GM12878 (cell line): ENCODE data around the gene ADGRV1. TPM values are rescaled to one million over a fixed set of nuclear protein-coding genes. Genes with fewer than 3 reads are reported as not detected.

Source experiments
- ATAC-seq: fragments of 200-7000 bp; cut with Tn5 transposase; 3 replicates; pipeline ENCODE4 v1.9.1; 2020; ENCODE audit warnings: mild to moderate bottlenecking, moderate library complexity
- BruUV-seq: library from RNA; stranded (reverse); fragments of 400-500 nt; replicated peaks from 2 replicates; lab custom pipeline; 2021; lab: Mats Ljungman, UMichigan
- CTCF ChIA-PET: fragments of 300-600 bp; sonication (Branson Sonifier 250); formaldehyde crosslinking; extraction: SDS; loops from one replicate; lab custom pipeline; 2021; ENCODE audit warnings: inconsistent platforms; lab: Yijun Ruan, JAX
- POLR2A ChIA-PET: fragments of 350-600 bp; formaldehyde crosslinking; extraction: SDS; loops from one replicate; lab custom pipeline; 2021; ENCODE audit warnings: inconsistent platforms; lab: Charles Lee
- RAD21 ChIA-PET: fragments of 300-600 bp; sonication (Branson Sonifier 250); formaldehyde crosslinking; loops from one replicate; lab custom pipeline; 2023; ENCODE audit warnings: antibody characterized with exemption; ENCODE audit not compliant: unreplicated experiment; lab: Charles Lee
- SMC1A ChIA-PET: fragments of 300-600 bp; sonication (Branson Sonifier 250); formaldehyde crosslinking; loops from one replicate; lab custom pipeline; 2023; ENCODE audit not compliant: unreplicated experiment, uncharacterized antibody; lab: Charles Lee
- DNase-seq: peaks from one replicate; pipeline ENCODE4 v3.0.0-alpha.2; 2011; ENCODE audit warnings: low read depth, low spot score
- FAIRE-seq: peaks from 3 replicates; lab custom pipeline; 2011; peaks lifted over from hg19 to GRCh38; lab: Jason Lieb, UNC
- H2AFZ ChIP-seq: 2 replicates; pipeline ENCODE4 v1.6.0; 2011; ENCODE audit warnings: low read depth, low read length, control low read depth; ENCODE audit not compliant: control insufficient read depth
- H3K27ac ChIP-seq: 2 replicates; pipeline ENCODE4 v1.5.1; 2011; ENCODE audit warnings: control low read depth; ENCODE audit not compliant: control insufficient read depth, insufficient read depth
- H3K27me3 ChIP-seq, 2 experiments: replicated peaks in 1 of 2; 2 replicates each; pipeline versions ENCODE4 v1.6.0 to v1.6.1; 2011; ENCODE audit warnings: low read length in 1 of 2; ENCODE audit not compliant: control insufficient read depth in 2 of 2, insufficient read depth in 2 of 2
- H3K36me3 ChIP-seq, 2 experiments: 2 replicates each; pipeline ENCODE4 v1.5.1; 2011; ENCODE audit warnings: low read length in 1 of 2; ENCODE audit not compliant: control insufficient read depth in 2 of 2, insufficient read depth in 2 of 2
- H3K4me1 ChIP-seq: 2 replicates; pipeline ENCODE4 v1.6.1; 2011; ENCODE audit warnings: mild to moderate bottlenecking, low read length, moderate library complexity, mixed read lengths; ENCODE audit not compliant: control insufficient read depth, insufficient read depth
- H3K4me2 ChIP-seq: 2 replicates; pipeline ENCODE4 v1.6.0; 2011; ENCODE audit warnings: control low read depth; ENCODE audit not compliant: control insufficient read depth, insufficient read depth
- H3K4me3 ChIP-seq: fragments of 200-600 bp; sonication (generic); 2 replicates; pipeline ENCODE4 v1.5.1; 2016
- H3K79me2 ChIP-seq: 2 replicates; pipeline ENCODE4 v1.6.0; 2011; ENCODE audit warnings: low read length; ENCODE audit not compliant: control insufficient read depth, insufficient read depth
- H3K9ac ChIP-seq: 2 replicates; pipeline ENCODE4 v1.8.0; 2011; ENCODE audit warnings: low read length, control low read depth, mixed read lengths; ENCODE audit not compliant: control insufficient read depth, insufficient read depth
- H3K9me3 ChIP-seq: replicated peaks from 3 replicates; pipeline ENCODE4 v1.5.1; 2011; ENCODE audit warnings: mild to moderate bottlenecking, low read length; ENCODE audit not compliant: control insufficient read depth, insufficient read depth
- H4K20me1 ChIP-seq: 2 replicates; pipeline ENCODE4 v1.6.0; 2011; ENCODE audit not compliant: control insufficient read depth, insufficient read depth
- BHLHE40 ChIP-seq, 2 experiments: fragments of 450-650 bp in 1 of 2; IDR thresholded peaks; 2 replicates each; pipeline ENCODE4 v1.6.1; 2011 to 2017; ENCODE audit warnings: low read depth in 2 of 2, borderline replicate concordance in 1 of 2, improper control_type of control experiment in 1 of 2, low read length in 1 of 2, mild to moderate bottlenecking in 1 of 2
- CREB1 ChIP-seq: IDR thresholded peaks from 2 replicates; pipeline ENCODE4 v1.6.1; 2012; ENCODE audit warnings: low read depth, mild to moderate bottlenecking, inconsistent platforms
- EGR1 ChIP-seq, 2 experiments: IDR thresholded peaks; 1 replicate in 1 of 2; 2 replicates in 1 of 2; pipeline ENCODE4 v1.6.1; 2011 to 2012; ENCODE audit warnings: low read depth in 2 of 2, low read length in 2 of 2, borderline replicate concordance in 1 of 2, mild to moderate bottlenecking in 1 of 2, moderate library complexity in 1 of 2
- FOS ChIP-seq: IDR thresholded peaks from 3 replicates; pipeline ENCODE4 v1.6.1; 2011; ENCODE audit warnings: borderline replicate concordance; ENCODE audit not compliant: insufficient read length; ENCODE audit errors: extremely low read depth
- HCFC1 ChIP-seq: fragments of 150-350 bp; IDR thresholded peaks from 2 replicates; pipeline ENCODE4 v1.6.1; 2014; ENCODE audit warnings: low read length
- LARP7 ChIP-seq: fragments of 450-650 bp; IDR thresholded peaks from 2 replicates; pipeline ENCODE4 v1.6.1; 2017; ENCODE audit warnings: mild to moderate bottlenecking
- NFXL1 ChIP-seq: fragments of 450-650 bp; IDR thresholded peaks from 2 replicates; pipeline ENCODE4 v1.6.1; 2017; ENCODE audit warnings: antibody characterized with exemption, mild to moderate bottlenecking, borderline replicate concordance
- RBBP5 ChIP-seq: fragments of 200-600 bp; sonication (generic); conservative IDR thresholded peaks from 2 replicates; pipeline ENCODE4 v1.6.1; 2016
- WGBS: methylation state at CpG from one replicate; pipeline ENCODE4 v1.1.6; 2016; ENCODE audit warnings: low lambda C conversion rate; ENCODE audit not compliant: insufficient replicate concordance, insufficient coverage; ENCODE audit errors: missing lambda C conversion rate; 5-methylcytosine and 5-hydroxymethylcytosine counted together
- in situ Hi-C: fragments of 300-500 bp; cut with MboI; formaldehyde crosslinking; loops from 9 replicates; pipeline ENCODE4 v1.14.3; 2018; ENCODE audit warnings: mixed read lengths
- intact Hi-C: fragments of 100-400 bp; cut with micrococcal nuclease; formaldehyde crosslinking; loops from one replicate; pipeline ENCODE4 v1.14.2; 2022; ENCODE audit not compliant: unreplicated experiment
- polyA plus RNA-seq, 11 experiments: library from polyadenylated mRNA; depleted of rRNA in 4 of 11; unstranded in 6 of 11; stranded (reverse) in 5 of 11; fragments of >200 nt; fragmentation: Nextera tagmentation in 4 of 11; fragmentation: Illumina TruSeq in 1 of 11; extraction: Ambion mirVana in 4 of 11; extraction: Trizol in 1 of 11; gene quantifications; 1 replicate in 1 of 11; 2 replicates in 10 of 11; pipeline versions ENCODE4 v1.2.1 to v1.2.3, GENCODE V29; 2011 to 2016; ENCODE audit warnings: inconsistent platforms in 2 of 11, missing spikeins in 2 of 11, low read depth in 1 of 11
- total RNA-seq, 4 experiments: library from RNA; depleted of rRNA in 3 of 4; stranded (reverse); fragments of >200 nt in 3 of 4; fragmentation: Illumina TruSeq in 1 of 4; extraction: Trizol in 1 of 4; gene quantifications; 2 replicates each; pipeline versions ENCODE4 v1.2.1 to v1.2.3, GENCODE V29; 2013 to 2021
- TF ChIP-seq, protein P1 (sequence below): fragments of 450-650 bp; IDR thresholded peaks from 2 replicates; pipeline ENCODE4 v1.6.1; 2017; ENCODE audit warnings: mild to moderate bottlenecking

ADGRV1 gene
- total and polyA plus RNA-seq, 10 of the 15 experiments (the other 5 are each of a cell fraction or from before 2014, with no cell fraction given): 0.04 to 8.1 (median 0.16) TPM; not detected in 1

DNA sequence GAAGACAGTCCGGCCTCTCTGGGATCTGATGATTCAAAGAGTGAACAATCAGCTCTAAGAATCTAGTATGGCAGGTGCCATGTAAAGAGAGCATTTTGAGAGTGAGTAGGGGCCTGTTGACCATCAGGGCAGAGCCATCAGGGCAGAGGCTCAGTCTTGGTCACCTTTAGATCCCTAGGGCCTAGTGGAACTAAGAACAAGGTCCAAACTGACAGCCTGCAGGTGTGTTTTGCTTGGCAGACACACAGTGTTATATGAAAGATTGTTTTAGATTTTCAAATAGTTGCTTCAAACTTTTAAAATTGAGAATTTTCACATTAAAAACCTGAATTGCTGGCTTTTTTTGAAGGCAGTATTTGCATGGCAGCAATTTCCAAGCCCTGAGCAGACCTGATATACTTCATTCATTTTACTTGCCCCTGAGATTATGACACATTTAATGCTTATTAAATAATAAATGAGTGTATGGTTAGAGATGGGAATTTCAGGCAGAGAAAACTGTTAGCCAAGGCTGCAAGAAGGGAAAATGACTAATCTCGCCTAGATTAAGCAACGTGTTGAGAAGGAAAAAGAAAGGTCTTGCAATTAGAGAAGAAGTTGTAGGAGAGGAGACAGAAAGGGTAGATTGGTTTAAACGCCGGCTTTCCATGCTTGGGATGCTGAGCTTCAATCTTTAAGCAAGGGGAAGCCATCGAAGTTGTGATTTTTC, 544.9 kb downstream of the ADGRV1 start:
- H3K27ac ChIP-seq: no peak overlapping the region
- no peak for ATAC-seq
- BruUV-seq: no TSS peak
- no peak overlapping the region for H3K9ac ChIP-seq
- ChIA-PET RAD21 (interaction anchor here (1.5 to 3.0 kb wide), 4 partner anchors 44 to 315 kb away, joined by 3 to 20 read pairs (median 13); no protein-coding TSS in a partner anchor), CTCF (interaction anchor here (0.7 to 4.2 kb wide), 10 partner anchors 9 to 316 kb away, joined by 3 to 69 read pairs (median 4); no protein-coding TSS in a partner anchor), SMC1A (interaction anchor here (0.9 to 4.4 kb wide), 7 partner anchors 9 to 317 kb away, joined by 3 to 60 read pairs (median 5); partner anchors contain the start of gene ARRDC3), POLR2A (interaction anchor here (0.8 kb wide), 1 partner anchor 277 kb away, joined by 5 read pairs; no protein-coding TSS in a partner anchor)
- H3K4me3 ChIP-seq: no peak overlapping the region
- in situ Hi-C loops (loop anchor here (5.0 kb wide), 1 partner anchor 119 kb away; no protein-coding TSS in a partner anchor), intact Hi-C loops (loop anchor here (2.0 to 5.0 kb wide), 2 partner anchors 115 to 179 kb away; no protein-coding TSS in a partner anchor)
- H2AFZ ChIP-seq: no peak overlapping the region
- TF ChIP-seq FOS (no peak), RBBP5 (no peak), EGR1 (IDR thresholded peaks at IDR 0.05; ENCODE audit: borderline replicate concordance in 1 of 2, low read depth in 2 of 2, low read length in 2 of 2) (no peak), BHLHE40 (IDR thresholded peaks at IDR 0.05; ENCODE audit: borderline replicate concordance in 1 of 2, low read depth in 2 of 2, low read length in 1 of 2) (no peak), HCFC1 (no peak), LARP7 (no peak), CREB1 (no peak), NFXL1 (no peak)
- TF ChIP-seq, protein P1, sequence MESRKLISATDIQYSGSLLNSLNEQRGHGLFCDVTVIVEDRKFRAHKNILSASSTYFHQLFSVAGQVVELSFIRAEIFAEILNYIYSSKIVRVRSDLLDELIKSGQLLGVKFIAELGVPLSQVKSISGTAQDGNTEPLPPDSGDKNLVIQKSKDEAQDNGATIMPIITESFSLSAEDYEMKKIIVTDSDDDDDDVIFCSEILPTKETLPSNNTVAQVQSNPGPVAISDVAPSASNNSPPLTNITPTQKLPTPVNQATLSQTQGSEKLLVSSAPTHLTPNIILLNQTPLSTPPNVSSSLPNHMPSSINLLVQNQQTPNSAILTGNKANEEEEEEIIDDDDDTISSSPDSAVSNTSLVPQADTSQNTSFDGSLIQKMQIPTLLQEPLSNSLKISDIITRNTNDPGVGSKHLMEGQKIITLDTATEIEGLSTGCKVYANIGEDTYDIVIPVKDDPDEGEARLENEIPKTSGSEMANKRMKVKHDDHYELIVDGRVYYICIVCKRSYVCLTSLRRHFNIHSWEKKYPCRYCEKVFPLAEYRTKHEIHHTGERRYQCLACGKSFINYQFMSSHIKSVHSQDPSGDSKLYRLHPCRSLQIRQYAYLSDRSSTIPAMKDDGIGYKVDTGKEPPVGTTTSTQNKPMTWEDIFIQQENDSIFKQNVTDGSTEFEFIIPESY: no peak
- H3K9me3 ChIP-seq: no peaks in the 10 kb centered on the region
- H4K20me1 ChIP-seq: no peaks in the 10 kb centered on the region
- no peak overlapping the region for H3K4me2 ChIP-seq
- H3K36me3 ChIP-seq: no peaks in the 10 kb centered on the region
- H3K79me2 ChIP-seq: no peaks in the 10 kb centered on the region
- DNase-seq: no peak
- 64% methylated on average over 6 of the region's 6 CpGs for WGBS
- no peaks in the 10 kb centered on the region for H3K27me3 ChIP-seq
- no peaks in the 10 kb centered on the region for H3K4me1 ChIP-seq
- FAIRE-seq: no peak
